Mammary epithelial cell (primary cell): ENCODE measurements around the gene MAST4.

Experiments used
- EZH2 ChIP-seq: IDR thresholded peaks from 2 replicates; pipeline ENCODE4 v1.6.1; 2012; ENCODE audit warnings: low read length, inconsistent platforms, borderline replicate concordance
- TF ChIP-seq, protein P1 (sequence below), 2 donors: IDR thresholded peaks in 1 of 2; conservative IDR thresholded peaks in 1 of 2; 2 replicates each; pipeline ENCODE4 v1.5.1; 2011 to 2012; ENCODE audit warnings: inconsistent platforms in 2 of 2, low read length in 2 of 2, mild to moderate bottlenecking in 2 of 2, control low read depth in 1 of 2, low read depth in 1 of 2; ENCODE audit not compliant: insufficient read depth in 1 of 2; ENCODE audit errors: extremely low read depth in 1 of 2

DNA sequence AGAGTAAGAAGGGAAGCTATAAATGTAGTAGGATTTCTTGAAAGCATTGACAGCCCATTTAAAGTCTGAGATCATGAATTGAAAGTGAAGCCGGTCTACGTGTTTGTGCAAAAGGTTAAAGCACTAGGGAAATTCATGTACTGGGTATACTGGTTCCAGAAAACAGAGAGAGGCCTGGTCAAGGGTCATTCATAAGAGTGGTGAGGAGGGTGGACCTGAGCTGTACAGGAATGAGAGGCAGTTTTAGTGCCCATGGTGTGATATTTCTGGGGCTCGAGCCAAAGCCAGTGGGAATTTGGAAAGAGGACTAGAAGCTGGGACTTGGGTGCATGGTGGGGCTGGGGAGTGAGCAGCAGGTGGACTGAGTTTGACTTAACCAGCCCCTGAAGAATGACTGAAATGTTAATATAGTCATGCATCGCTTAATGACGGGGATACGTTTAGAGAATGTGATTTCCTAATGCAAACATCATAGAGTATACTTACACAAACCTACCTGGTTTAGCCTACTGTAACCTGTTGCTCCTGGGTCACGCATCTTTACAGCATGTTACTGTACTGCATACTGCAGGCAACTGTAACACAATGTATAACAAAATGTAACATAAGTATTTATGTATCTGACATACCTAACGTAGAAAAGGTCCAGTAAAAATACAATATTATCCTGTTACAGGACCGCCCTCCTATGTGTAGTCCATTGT lies 173.0 kb downstream of the MAST4 start:
- TF ChIP-seq, protein P1, sequence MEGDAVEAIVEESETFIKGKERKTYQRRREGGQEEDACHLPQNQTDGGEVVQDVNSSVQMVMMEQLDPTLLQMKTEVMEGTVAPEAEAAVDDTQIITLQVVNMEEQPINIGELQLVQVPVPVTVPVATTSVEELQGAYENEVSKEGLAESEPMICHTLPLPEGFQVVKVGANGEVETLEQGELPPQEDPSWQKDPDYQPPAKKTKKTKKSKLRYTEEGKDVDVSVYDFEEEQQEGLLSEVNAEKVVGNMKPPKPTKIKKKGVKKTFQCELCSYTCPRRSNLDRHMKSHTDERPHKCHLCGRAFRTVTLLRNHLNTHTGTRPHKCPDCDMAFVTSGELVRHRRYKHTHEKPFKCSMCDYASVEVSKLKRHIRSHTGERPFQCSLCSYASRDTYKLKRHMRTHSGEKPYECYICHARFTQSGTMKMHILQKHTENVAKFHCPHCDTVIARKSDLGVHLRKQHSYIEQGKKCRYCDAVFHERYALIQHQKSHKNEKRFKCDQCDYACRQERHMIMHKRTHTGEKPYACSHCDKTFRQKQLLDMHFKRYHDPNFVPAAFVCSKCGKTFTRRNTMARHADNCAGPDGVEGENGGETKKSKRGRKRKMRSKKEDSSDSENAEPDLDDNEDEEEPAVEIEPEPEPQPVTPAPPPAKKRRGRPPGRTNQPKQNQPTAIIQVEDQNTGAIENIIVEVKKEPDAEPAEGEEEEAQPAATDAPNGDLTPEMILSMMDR (conservative IDR thresholded peaks at IDR 0.05 in 1 of 2, IDR thresholded peaks at IDR 0.05 in 1 of 2; ENCODE audit: extremely low read depth in 1 of 2, insufficient read depth in 1 of 2, low read depth in 1 of 2, low read length in 2 of 2), result no peak
- no peak for TF ChIP-seq EZH2
